ENCODE data around the gene HMCN2.

HMCN2 gene

GRCh38 chr9:130265431-130266235 is at the start of gene HMCN2:
TSS of gene HMCN2 (plus strand) at chr9:130265760. CDS start at chr9:130265879, 119 bp downstream.
- TF ChIP-seq CTCF (IDR thresholded peaks at IDR 0.05): no peak
- TF ChIP-seq ZFX (IDR thresholded peaks at IDR 0.05; ENCODE audit: borderline replicate concordance): no peak
- H3K27ac ChIP-seq: no peak within 1 kb of the TSS

- TF ChIP-seq ZFX (IDR thresholded peaks at IDR 0.05; ENCODE audit: borderline replicate concordance) (no peak), CTCF (IDR thresholded peaks at IDR 0.05) (no peak)
- no peak overlapping the region for H3K27ac ChIP-seq
Measured at GRCh38 chr9:130217838-130218237, 47.7 kb upstream of the HMCN2 start.

- TF ChIP-seq CTCF (IDR thresholded peaks at IDR 0.05): no peak
- no peak for TF ChIP-seq ZFX (IDR thresholded peaks at IDR 0.05; ENCODE audit: borderline replicate concordance)
- no peak overlapping the region for H3K27ac ChIP-seq
Measured at GRCh38 chr9:130219661-130220096, 45.9 kb upstream of the HMCN2 start.

GRCh38 chr9:130220352-130220751 is 45.2 kb upstream of the HMCN2 start:
- TF ChIP-seq CTCF (IDR thresholded peaks at IDR 0.05): no peak
- TF ChIP-seq ZFX (IDR thresholded peaks at IDR 0.05; ENCODE audit: borderline replicate concordance): no peak
- no peak overlapping the region for H3K27ac ChIP-seq

GRCh38 chr9:130222833-130223232 is 42.7 kb upstream of the HMCN2 start:
- TF ChIP-seq CTCF (IDR thresholded peaks at IDR 0.05): no peak
- TF ChIP-seq ZFX (IDR thresholded peaks at IDR 0.05; ENCODE audit: borderline replicate concordance): no peak
- no peak overlapping the region for H3K27ac ChIP-seq

- TF ChIP-seq ZFX (IDR thresholded peaks at IDR 0.05; ENCODE audit: borderline replicate concordance) (no peak), CTCF (IDR thresholded peaks at IDR 0.05) (no peak)
- H3K27ac ChIP-seq: no peak overlapping the region
Measured at GRCh38 chr9:130225071-130225470, 40.5 kb upstream of the HMCN2 start.

- TF ChIP-seq CTCF (IDR thresholded peaks at IDR 0.05) (no peak), ZFX (IDR thresholded peaks at IDR 0.05; ENCODE audit: borderline replicate concordance) (no peak)
Measured at GRCh38 chr9:130225586-130225985, 40.0 kb upstream of the HMCN2 start.

More at GRCh38 chr9:130225586-130225985, 40.0 kb upstream of the HMCN2 start:
- H3K27ac ChIP-seq: no peak overlapping the region

Measured in 22Rv1 (cell line).